ENCODE results near the gene MEX3A. TPM values are rescaled to one million over a fixed set of nuclear protein-coding genes. Genes with fewer than 3 reads are reported as not detected.

Gene MEX3A
- total RNA-seq, 1 experiment from 2014 or later = 6.1 TPM

- TF ChIP-seq FOSL1 (IDR thresholded peaks at IDR 0.05; ENCODE audit: low read depth) = no peak
Observed at GRCh38 chr1:156048663-156049258, 33.5 kb downstream of the MEX3A start (continued).

- ATAC-seq = no peak
Observed at GRCh38 chr1:156045076-156045475, 37.2 kb downstream of the MEX3A start.

More at GRCh38 chr1:156045076-156045475, 37.2 kb downstream of the MEX3A start:
- no peak overlapping the region for H3K4me2 ChIP-seq (ENCODE audit: low read length)
- no peak overlapping the region for H2AFZ ChIP-seq (ENCODE audit: low read depth, low read length, poor library complexity, severe bottlenecking)
- no TSS peak for BruUV-seq (replicated peaks)
- ChIA-PET RAD21 (ENCODE audit: low non-redundant PET in 1 of 2, low total read pairs in 2 of 2, uncharacterized antibody in 2 of 2, unreplicated experiment in 2 of 2) (no interaction called here), POLR2A (no interaction called here), CTCF (no interaction called here)
- H3K9me3 ChIP-seq (ENCODE audit: control insufficient read depth in 1 of 2, insufficient read depth in 1 of 2, low read depth in 1 of 2, low read length in 2 of 2) = no peaks in the 10 kb centered on the region
- intact Hi-C loops (cut with micrococcal nuclease) = no loop called here
- no peaks in the 10 kb centered on the region for H3K27me3 ChIP-seq (ENCODE audit: insufficient read depth, low read length)
- H3K79me2 ChIP-seq (ENCODE audit: insufficient read depth, low read length) = no peaks in the 10 kb centered on the region; the same call in 1 of the 2 replicates
- H3K4me3 ChIP-seq (replicated peaks in 1 of 2; ENCODE audit: low read depth in 1 of 2, low read length in 2 of 2) = no peak overlapping the region
- TF ChIP-seq FOSL1 (IDR thresholded peaks at IDR 0.05; ENCODE audit: low read depth) = no peak
- TF ChIP-seq JUND (IDR thresholded peaks at IDR 0.05) = no peak
- no peak for TF ChIP-seq YY1 (IDR thresholded peaks at IDR 0.05; ENCODE audit: extremely low read depth, insufficient replicate concordance, low read depth, low read length)
- TF ChIP-seq CTCF (IDR thresholded peaks at IDR 0.05 in 2 of 3, conservative IDR thresholded peaks at IDR 0.05 in 1 of 3; ENCODE audit: borderline replicate concordance in 1 of 3, insufficient read depth in 1 of 3, low read depth in 2 of 3, low read length in 2 of 3) = no peak
- TF ChIP-seq ZFX (IDR thresholded peaks at IDR 0.05) = no peak
- no peak for TF ChIP-seq POLR2AphosphoS5 (IDR thresholded peaks at IDR 0.05; ENCODE audit: low read depth, low read length)
- no peak for TF ChIP-seq RAD21 (IDR thresholded peaks at IDR 0.05; ENCODE audit: low read depth)
- H3K27ac ChIP-seq (ENCODE audit: low read depth, low read length) = no peak overlapping the region
- H3K9ac ChIP-seq (ENCODE audit: low read length) = no peak overlapping the region
- no peak for DNase-seq (ENCODE audit: low read depth, low spot score)
- peaks cover 10 to 17% of the 10 kb centered on the region in 2 experiments for H3K4me1 ChIP-seq (ENCODE audit: control insufficient read depth in 1 of 2, insufficient read depth in 2 of 2, low read length in 2 of 2)
- peaks cover 29 to 34% of the 10 kb centered on the region in 2 experiments for H3K36me3 ChIP-seq (ENCODE audit: control insufficient read depth in 1 of 2, insufficient read depth in 2 of 2, low read length in 2 of 2)
- no peaks in the 10 kb centered on the region for H4K20me1 ChIP-seq (ENCODE audit: insufficient read depth)
- no peaks in the 10 kb centered on the region for H3K9me2 ChIP-seq (ENCODE audit: insufficient read depth)
